Stimulated activated CD4-positive, alpha-beta T cell treated with anti-CD3 and anti-CD28 coated beads, Interleukin-15, amount 100 ng/mL, for 48 hours (primary cell): ENCODE results near the gene RAB13.
A peak's percentile ranks its signal among the peaks of the same experiment; 100 is the strongest.

Source experiments
- DNase-seq, 2 donors: peaks; one replicate each; pipeline ENCODE4 v3.0.0-alpha.2; 2020; ENCODE audit warnings: low read depth in 2 of 2

RAB13 gene

DNA sequence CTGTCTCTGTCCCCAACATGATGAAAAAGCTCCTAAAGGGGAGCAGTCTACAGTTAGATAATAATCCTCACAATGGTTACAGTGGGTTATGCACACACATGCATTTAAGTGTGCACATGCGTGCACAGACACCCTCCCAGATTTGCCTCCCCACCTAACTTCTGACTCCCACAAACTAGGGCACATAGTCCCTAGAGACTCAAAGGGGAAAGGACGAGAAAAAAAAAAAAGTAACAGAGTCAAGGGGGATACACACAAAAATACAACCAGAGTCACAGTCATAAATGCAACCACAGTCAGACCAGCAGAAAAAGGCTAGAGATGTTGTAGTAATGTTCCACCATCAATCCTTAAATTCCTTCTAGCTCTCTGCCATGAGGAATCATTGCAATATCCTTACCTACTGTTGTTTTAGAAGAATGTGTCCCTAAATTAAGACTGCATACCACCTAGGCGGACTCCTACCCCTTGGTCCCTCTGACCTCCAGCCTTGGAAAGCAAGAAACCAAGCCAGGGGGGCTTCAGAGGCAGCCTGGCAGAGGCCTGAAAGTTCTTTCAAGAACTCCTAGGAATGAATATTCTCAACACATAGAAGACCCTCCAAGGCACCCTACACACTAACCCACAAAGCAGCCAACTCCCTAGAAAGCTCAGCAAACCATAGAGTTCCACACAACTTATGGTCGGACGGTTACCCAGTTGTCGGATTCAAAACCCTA is 29.0 kb downstream of the RAB13 start:
- DNase-seq = no peak

DNA sequence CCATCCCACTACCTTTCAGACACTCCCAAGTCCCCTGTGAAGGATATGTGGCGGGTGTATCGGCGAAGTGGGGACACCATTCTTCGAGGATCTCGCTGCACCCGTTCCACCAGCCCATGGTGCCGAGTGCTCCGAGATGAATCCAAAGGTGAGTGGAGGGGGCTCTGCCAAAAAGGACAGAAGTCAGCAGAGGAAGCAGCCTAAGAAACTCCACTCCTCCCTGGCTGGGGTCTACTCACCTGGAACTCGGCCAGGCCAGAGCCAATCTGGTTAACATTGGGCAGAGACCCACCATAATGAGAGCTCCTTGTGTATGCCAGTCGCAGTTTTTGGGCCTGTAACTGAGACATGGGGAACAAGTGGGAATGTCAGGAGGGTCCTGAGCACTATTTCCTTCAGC is 31.3 kb downstream of the RAB13 start:
- DNase-seq = no peak

DNA sequence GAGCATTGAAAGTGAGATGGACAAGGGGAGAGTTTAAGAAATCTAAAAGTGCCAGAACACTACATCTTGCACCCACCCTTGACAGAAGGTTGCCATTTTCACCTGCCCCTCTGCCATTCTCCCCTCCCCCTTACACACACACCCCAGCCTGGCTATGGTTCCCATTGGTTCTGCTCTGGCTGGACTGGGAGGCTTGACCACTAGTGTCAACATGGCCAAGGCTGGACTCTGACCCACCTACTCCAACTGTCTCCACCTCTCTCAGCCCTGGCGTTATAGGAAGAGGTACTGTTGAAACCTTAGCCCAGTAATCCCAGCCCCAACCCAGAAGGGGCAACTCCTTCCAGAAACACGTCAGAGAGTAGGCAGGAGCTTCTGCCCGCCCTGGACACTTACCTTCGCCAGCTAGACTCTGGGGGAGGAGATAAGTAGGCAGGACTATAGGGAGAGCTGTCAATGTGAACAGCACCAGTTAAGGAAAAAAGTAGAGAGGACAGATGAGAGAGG is 32.2 kb downstream of the RAB13 start:
- DNase-seq = no peak

DNA sequence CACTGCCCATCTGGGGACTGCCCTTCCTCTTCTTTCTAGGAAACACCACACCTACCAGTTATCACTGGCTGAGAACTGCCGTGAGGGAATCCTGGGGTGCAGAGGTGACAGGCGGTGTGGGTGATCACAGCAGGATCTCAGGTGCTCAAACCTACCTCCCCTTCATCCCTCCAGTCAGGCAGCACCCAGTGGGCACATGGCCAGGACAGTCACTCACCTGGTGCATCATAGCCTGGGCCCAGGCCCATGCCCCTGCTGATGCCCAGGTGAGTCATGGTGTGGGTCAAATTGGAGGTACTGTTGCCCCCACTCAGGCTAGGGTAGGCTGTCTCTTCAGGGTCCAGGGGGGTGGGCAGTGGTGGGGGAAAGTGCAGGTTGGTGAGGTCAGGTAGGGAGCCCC is 34.3 kb downstream of the RAB13 start:
- no peak for DNase-seq

DNA sequence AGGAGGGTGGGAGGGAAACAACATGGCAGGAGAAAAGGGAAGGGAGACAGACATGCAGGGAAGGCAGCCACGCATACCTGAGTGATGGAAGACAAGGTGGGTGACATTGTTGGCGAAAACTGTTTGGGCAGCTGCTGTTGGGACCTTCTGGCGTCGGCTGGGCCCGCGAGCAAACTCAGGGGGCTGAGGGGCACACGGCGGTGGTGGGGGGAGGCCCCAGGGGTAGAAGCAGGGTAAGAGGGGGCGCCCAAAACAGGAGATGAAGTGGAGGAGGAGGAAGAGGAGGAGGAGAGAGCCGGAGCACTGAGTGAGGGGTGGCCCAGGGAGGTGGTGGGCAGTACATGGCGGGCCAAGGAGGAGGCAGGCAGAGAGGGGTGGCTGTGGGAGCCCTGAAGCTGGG is 35.0 kb downstream of the RAB13 start:
- no peak for DNase-seq

DNA sequence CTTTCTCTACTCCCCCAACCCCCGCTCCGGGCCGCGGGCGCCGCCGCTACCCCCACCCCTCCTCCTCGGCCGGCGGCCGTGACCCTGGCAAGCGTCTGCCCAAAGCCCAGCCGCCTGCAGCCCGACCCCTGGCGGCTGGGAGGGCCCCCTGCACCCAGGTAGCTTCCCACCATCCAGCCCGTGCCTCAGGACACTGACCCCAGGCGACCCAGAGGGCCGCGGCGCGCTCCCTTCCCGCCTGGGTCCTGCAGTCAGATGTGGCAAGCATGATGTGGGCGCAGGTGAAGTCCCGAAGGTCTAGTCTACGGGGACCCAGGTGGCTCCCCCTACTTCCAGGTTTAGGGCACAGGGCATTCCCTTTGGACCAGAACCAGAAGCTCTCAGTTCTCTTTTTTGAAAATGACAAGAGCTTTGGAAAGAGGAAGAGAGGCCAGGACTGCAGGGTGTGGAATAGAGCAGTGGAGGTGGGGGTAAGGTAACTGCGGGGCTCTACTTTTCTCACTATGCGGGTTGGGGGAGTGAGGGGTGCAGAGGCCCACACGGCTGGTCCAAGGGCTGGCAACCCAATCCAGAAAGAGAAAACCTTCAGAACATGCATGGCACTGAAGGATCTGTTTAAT is 39.4 kb downstream of the RAB13 start, which contains the start of gene DENND4B:
DENND4B (minus strand) TSS at position 97 of the 620 bp plus-strand sequence. CDS start 2,344 bp downstream, outside the sequence.
- peak; percentile 58 to 70 for DNase-seq

DNA sequence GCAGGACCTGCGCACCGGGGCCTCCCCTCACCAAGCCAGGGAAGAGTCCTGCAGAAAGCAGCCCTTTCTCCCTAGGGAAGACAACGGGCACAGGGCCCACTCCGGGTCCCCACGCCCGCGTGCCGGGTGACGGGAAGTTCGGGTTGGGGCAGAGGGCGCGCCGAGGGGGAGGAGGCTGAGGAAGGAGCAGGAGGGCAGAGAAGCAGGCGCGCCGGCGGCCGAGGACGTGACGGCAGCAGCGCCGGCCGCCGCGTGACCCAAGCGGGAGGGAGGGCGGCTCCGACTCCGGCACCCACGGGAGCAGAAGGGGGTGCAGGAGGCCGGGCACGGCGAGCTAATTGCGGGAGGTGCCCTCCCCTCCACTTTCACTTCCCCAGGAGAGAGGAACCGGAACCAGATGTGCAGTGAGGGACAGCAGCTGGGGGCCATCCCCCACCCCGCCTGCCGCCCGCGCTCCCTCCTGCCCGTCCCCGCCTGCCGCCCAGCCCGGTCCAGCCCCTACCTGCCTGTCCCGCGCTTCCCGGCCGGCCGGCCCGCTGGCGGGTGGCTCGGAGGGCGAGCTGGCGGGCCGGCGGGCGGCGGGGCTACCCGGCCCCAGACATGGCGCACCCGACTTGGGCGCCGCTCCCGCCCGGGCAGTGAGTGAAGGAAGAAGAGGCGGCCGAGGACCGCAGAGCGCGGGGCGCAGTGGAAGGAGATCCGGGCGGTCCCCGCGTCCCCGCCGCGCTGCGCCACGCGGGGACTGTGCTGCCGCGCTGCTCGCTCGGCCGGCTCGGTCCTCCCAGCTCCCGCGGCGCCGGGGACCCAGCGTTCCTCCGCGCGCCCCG is 40.1 kb downstream of the RAB13 start:
- peak; percentile 54 to 61 for DNase-seq

DNA sequence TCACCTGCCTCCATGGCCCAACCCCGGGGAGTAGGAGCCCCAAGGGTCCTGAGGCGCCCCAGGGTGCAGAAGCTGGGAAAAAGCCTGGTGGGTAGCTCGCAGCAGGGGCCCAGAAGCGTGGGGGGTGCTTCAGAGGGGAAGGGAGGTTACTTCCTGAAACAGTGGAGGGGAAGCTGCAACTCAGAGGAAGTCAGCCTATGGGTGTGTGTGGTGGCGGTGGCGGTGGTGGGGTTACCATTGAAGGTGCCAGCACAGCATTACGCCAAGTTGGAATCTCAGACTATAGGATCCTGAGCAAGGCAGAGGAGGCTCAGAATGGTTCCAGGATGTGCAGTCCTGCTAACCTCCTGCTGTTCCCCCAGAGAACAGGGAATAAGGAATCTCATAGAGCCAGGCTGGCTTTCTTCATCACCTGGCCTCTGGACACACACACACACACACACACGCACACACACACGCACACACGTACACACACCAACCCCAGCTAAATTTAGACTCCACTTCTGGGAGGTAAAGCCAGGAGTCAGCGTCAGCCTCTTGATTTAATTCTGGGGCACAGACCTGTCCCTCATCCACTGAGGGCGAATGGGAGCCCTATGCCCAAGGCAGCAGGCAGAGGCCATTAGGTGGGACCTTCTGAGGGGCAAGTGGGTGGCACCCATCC is 40.9 kb downstream of the RAB13 start:
- DNase-seq = peak; percentile 51 to 57

DNA sequence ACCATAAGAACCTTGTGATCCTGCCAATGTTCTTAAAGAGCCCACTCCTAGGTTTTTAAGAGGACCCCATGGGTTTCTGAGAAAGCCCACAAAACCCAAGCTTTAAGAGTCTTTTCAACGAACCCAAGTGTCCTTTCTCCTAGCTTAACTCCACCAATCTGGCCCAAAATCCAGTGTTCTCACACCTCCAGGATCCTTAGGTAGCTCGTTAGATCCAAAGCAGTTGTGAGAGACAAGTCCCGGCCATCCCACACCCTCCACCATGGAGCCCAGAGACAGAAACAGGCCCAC is 41.4 kb downstream of the RAB13 start:
- no peak for DNase-seq

DNA sequence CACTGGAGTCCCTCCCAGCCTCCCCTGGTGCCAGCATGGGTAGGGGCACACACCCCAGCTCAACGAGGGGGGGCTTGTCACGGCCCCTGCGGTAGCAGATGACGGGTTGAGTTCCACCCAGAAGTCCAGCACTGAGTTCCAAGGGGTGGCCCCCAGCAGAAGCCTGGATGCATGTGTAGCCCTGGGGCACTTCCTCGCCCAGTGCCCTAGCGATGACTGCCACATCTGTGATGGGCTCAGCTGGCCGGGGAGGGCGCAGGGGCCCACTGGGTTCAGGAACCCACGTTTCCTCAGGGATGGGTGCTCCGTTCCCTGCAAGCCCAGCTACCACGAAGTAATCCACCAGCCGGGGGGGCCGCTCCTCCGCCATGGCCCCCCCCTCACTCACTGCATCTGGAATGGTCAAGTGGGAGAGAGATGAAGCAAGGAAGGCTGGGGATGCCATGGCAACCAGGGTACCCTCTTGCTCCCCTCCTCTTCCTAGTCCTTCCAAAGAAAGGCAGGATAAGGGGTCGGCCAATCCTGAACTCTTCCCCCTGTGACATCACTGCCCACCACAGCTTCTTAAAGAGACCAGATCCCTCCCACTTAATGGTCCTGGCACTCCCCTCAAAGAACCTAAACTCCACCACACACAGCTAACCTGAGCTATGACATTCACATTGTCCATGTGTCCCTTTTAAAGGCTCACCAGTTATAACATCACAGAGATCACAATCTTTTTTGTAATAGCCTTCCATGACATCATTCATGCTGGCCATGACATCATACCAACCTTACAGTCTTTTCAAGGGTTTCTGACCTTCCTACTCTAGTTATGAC is 41.9 kb downstream of the RAB13 start:
- no peak for DNase-seq

DNA sequence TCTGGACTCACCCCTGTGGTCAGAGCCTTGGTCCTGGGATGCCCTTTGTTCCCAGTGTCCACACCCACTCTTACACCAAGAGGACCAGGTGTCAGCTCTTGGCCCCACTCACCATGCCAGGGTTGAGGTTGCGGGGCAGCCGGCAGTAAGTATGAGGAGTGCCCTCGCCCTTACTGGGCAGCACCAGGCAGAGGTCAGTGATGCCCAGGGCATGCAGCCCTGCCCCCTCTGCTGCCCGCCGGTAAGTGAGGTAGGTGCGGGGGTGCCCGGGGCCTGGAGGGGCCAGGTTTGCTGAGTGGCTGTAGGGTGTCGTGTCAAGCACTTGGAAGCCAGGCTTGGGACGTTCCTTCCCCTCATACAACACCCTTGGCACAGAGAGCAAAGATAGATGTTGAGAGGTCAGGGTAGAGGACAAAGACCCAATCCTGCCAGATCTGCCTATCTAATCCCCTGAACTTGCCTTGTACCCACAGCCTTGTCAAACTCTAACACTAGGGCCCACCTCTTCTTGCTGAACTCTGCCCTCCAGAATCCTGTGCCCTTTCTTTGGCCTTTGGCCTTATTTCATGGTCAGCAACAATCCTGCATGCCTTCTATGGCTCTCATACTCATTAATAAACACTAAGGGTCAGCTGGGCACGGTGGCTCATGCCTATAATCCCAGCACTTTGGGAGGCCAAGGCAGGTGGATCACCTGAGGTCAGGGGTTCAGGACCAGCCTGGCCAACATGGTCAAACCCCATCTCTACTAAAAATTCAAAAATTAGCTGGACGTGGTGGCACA is 43.2 kb downstream of the RAB13 start:
- DNase-seq = no peak

DNA sequence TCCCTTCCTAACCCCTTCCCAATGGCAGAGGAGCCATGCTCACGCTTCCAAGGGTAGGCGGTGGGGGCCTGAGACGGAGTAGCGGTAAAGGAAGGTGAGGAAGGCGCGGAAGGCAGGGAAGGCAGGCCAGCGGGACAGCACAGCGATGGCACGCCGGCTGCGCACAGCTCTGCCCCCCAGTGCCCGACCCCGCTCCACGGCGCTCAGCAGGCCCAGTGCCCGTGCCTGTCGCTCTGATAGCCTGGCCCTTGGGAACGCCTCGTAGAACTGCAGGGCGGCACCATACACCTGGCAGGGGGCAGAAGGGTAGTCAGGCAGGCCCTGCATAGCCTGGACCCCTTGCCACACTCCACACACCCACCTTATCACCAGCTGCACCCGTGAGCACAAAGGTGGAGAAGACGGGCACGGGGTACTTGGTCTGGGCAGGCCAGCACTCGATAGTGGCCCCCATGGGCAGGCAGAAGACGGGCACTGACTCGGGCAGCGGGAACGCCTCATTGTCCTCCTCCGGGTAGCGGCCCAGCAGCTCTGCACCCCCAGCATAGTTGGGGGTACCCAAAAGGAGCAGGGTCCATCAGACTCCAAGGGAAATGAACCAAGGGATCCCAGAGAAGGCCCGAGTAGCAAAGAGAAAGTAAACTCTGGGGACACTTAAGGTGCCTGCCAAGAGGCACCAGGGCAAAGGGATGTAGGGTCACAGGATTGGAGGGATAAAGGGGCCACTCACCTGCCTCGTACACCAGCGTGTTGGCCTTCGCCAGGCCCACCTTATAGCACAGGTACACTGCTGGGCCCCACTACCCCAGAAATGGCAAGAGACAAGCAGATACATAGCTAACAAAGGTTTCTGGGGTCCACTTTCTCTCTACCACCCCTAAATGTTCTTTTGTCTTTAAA is 44.1 kb downstream of the RAB13 start:
- no peak for DNase-seq

DNA sequence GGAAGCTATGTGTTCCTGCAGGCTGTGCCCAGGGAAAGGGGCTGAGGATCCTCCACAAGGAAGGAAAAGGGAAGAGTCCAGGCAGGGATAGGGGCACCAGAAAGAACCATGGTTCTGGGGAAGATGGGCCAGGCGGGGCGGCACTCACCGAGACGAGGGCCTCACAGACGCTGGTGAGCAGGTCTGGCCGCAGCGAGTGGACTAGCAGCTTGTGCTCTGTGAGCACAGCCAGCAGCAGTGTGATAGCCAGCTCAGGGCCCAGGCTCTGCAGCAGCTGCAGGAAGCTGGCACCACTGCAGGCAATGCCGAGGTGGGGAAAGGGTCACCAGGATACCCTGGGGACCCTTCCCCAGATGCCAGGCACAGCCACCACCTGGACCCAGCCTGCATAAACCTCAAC is 45.4 kb downstream of the RAB13 start:
- DNase-seq = no peak

DNA sequence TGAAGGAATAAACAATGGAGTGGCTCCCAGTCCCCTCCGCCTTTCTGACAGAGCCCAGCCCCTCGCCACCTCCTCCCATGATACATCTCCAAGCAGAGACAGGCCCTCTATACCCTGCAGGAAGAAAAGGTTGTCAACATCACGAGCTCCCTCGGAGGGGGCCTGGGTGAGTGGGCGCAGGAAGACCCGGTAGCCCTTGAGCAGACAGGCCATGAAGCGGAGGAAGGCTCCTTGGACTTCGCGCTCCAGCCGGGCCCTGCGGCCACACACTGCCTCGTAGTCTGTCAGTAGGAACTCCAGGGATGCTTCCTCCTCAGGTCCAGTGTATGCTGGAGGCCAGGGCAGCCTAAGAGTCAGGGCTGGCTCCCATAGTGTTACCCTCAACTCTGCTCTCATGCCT is 46.7 kb downstream of the RAB13 start:
- DNase-seq = no peak

DNA sequence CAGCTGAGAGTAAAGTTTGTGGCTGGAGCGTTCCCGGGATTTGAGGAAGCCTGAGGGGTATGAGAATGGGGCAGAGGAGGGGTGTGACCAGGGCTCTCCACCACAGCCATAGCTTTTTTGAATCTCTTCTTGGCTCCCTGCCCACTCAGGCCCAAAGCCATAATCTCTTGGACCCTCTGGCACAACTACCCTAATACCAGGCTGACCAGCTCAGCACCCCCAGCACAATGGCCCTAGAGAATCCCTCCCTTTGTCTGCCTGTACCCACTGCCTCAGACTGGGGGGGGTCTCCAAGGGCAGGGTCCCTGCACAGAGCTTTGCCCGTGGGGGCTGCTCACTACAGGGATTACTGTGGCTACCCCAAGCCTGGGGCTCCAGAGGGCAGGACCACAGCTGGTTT is 47.1 kb downstream of the RAB13 start:
- no peak for DNase-seq

DNA sequence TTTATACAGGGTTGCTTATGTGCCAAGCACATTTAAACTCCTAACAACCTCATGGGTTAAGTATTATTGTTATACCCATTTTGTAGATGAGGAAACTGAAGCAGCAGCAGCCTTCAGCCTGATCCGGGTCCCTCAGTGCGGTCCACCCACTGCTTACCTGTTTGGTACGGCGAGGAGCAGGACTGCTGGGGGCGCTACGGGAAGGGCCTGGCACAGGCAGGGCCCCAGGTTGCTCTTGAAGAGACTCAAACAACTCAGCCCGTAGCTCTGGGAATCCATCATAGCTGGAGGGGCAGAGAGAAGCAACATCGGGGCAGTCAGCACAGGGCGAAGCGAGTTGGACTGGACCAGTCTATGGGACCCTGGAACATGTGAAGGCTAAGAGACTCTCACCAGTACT is 48.8 kb downstream of the RAB13 start:
- DNase-seq = no peak

DNA sequence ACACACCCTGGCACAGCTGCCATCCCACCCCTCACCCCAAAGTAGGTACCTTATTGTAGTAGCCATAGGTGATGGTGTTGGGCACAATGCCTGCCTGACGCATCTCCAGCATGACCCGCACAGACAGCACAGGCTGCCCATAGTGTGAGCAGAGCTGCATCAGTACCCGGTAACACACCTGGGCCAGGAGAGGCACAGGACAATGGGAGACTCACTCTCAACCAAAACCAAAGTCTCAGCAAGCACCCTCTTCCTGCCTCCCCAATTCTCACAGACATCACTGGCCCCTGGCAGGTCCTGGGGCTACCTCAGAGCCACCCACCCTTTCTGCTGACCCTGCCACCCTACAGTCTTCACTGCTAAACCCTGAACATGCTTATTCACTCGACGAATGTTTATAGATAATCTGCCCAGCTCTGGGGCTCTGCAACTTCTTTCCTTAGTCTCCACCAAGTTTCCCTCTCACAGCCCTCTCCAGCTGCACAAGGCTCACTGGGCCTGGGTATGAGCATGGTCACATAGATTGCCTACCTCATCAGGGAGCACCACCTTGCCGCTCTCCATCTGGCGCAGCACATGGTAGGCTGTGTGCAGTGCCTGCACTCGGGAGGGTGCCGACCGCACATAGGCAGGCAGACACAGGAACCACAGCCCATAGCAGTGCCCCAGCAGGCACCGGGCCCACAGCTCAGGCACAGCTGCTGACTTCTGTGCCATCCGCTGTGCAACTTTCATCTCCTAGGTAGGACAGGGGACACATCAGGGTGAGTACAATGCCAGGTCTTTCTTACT is 49.9 kb downstream of the RAB13 start:
- no peak for DNase-seq

DNA sequence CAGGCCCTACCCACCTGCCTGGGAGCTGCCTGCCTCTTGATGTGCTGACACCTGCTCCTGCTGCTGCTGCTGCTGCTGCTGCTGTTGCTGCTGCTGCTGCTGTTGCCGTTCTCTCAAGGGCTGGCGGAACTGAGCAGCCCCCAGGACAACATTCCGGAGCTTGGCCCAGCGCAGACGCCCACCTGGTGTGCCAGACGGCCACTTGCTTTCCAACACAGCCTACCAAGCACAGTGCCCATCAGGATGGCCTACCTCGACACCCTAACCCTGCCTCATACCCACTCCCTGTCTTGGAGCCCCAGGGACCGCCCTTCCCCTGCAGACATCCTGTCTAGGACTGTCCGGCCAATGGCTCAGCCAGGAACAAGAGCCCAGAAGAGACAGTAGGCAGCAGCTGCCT is 51.4 kb downstream of the RAB13 start:
- DNase-seq = no peak

DNA sequence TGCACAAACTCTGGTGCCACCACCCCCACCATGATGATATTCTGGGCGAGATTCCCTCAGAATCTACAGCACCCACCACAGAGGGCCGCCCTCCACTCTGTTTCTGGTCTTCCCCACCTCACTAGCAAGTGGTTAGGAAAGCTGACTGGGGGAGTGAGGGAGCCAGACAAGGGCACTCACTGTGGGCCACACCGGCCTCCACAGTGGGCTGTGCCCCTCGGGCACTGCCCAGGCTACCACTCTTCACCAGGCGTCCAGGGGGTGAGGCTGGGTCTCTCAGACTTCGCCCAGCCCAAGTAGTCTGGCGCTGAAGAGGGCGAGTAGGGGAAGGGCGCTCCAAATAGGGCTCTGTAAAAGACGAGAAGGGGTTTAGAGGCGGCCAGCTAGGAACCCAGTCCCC is 52.2 kb downstream of the RAB13 start:
- DNase-seq = no peak
